GM19238 (cell line): ENCODE data around the gene FUT7.

Experiments used
- DNase-seq: peaks from one replicate; pipeline ENCODE4 v3.0.0; 2011; ENCODE audit warnings: low spot score; ENCODE audit not compliant: insufficient read length

FUT7 gene, protein sequence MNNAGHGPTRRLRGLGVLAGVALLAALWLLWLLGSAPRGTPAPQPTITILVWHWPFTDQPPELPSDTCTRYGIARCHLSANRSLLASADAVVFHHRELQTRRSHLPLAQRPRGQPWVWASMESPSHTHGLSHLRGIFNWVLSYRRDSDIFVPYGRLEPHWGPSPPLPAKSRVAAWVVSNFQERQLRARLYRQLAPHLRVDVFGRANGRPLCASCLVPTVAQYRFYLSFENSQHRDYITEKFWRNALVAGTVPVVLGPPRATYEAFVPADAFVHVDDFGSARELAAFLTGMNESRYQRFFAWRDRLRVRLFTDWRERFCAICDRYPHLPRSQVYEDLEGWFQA

DNA sequence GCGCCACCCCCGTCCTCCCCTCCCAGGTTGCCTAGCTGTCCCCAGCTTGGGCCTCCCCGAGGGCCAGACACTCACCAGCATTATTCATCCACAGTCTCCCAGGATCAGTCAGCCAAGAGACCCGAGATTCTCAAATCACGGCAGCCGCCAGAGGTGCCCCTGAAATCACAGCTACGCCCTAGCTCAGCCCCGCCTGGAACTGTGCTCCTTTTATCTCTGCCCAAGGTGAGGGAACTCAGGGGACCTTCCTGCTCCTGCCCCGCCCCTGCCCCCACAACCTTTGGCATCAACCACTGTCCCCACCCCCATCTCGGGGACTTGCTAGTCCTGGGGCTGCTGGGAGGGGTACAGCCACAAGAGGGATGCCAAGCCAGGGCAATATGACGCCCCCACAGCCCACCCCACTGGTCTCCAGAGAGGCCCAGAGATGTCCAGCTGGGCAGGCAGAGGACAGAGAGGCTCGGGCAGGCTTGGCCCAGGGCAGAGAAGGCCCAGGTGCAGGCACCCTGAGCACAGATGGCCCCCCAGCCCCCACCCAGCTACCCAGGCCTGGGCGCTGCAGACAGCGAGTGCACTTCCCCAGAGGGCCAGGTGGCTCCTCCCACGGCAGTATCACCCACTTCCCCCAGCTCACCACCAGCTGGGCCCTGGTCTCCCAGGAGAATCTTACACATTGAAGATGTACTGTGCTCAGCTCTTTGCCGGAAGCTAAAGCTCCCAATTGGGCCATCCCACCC, at the start of gene FUT7:
Gene FUT7 (minus strand): TSS at position 185 of the 737 bp plus-strand sequence. CDS start 97 bp downstream, at position 88.
- DNase-seq: no peak

DNA sequence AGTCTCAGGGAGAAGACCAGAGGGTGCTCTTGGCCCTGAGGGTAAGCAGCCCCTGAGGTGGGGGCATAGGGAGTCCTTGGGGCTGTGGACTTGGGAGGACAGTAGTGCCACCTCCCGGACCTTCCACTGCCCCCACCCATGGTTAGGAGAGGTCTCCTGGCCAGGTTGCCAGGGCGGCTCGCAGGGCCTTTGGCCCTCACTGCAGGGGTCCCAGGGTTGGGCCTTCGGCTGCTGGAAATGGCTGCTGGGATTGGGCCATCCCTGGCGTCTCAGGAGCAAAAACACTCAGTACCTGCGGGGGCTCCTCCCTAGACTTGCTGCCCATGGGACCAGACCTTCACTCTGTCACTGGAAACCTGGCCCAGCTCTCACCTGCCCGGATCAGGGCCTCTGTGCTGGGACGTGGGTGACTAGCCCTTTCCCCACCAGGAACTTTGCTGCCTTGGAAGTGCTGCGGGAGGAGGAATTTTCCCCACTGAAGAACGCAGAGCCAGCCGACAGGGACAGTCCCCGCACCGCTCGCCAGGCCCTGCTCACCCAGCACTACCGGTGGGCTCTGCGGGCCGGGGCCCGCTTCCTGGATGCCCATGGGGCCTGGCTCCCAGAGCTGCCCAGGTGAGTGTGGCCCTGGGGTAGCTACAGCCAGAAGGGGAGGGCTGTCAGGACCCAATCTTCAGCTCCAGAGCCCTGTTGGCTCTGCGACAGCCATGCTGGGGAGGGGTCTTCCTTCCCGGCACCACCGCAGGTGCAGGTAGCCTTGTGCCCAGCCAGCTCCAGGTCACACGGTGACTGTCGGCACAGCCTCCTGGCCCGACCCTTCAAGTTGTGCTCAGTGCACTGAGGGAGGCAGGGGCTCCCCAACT, 48.6 kb upstream of the FUT7 start:
- no peak for DNase-seq

DNA sequence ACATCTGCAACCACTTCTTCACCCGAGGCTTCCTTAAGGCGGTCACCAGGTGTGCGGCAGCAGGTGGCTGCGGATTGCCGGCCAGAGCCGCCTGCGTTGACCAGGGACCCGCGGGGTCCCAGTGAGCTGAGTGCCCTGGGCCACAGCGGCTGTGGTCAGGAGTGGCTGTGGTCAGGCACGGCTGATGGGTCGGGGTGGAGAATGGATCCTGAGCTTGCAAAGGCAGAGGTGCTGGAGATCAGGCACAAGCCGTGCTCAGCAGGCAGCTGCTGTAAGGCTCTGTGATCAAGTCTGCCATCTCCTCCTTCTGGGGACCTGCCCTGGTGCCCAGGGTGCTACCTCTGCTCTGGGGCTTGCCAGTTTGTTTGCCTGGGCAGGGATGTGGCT, 47.5 kb upstream of the FUT7 start:
- DNase-seq: no peak

DNA sequence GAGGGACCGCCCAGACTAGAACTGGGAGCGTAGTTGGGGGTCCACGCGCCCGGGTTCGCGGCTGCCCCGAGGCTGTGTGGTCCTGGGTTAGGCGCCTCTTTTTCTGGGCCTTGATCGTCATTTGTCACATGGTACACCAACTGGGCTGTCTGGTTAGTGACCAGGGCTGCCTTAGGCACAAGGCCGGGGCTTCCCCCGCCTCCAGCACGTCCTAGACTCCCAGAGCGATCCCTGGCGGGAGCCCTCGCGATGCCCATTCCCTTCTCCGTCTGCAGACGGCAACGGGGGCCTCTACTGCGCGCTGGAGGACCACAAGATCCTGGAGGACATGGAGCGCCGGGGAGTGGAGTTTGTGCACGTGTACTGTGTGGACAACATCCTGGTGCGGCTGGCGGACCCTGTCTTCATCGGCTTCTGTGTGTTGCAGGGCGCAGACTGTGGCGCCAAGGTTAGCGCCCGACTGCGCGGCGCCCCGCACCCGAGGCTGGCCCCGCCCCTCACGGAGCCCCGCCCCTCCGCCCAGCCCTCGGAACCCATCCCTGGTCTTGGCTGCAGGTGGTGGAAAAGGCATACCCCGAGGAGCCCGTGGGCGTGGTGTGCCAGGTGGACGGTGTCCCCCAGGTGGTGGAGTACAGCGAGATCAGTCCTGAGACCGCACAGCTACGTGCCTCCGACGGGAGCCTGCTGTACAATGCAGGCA, 47.0 kb upstream of the FUT7 start:
- no peak for DNase-seq

DNA sequence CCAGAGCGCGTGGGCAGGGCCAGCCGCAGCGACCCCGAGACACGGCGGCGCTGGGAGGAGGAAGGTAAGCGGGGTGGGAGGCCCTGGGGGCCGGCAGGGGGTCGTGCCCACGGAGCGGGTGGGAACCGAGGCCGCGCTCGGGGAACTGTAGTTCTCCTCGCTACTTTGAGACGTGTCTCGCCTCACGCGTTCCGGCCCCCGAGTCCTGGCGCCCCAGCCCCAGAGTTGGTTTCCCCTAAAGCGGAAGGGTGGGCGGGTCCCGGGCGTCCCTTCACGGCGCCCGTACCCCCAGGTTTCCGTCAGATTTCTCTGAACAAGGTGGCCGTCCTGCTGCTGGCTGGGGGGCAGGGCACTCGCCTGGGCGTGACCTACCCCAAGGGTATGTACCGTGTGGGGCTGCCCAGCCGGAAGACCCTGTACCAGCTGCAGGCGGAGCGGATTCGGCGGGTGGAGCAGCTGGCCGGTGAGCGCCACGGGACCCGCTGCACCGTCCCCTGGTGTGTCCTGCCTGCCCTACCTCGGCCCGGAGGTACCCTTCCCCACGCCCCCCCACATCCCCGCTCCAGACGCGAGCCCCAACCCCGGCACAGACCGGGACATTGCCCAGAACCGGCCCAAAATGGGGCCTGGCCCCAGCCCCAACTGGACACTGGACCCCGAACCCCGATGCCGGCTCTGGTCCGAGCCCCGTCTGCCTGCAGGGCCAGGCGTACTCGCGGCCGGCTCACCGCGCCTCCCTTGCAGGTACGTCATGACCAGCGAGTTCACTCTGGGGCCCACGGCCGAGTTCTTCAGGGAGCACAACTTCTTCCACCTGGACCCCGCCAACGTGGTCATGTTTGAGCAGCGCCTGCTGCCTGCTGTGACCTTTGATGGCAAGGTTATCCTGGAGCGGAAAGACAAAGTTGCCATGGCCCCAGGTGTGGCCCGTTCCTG, 46.1 kb upstream of the FUT7 start:
- DNase-seq: no peak

DNA sequence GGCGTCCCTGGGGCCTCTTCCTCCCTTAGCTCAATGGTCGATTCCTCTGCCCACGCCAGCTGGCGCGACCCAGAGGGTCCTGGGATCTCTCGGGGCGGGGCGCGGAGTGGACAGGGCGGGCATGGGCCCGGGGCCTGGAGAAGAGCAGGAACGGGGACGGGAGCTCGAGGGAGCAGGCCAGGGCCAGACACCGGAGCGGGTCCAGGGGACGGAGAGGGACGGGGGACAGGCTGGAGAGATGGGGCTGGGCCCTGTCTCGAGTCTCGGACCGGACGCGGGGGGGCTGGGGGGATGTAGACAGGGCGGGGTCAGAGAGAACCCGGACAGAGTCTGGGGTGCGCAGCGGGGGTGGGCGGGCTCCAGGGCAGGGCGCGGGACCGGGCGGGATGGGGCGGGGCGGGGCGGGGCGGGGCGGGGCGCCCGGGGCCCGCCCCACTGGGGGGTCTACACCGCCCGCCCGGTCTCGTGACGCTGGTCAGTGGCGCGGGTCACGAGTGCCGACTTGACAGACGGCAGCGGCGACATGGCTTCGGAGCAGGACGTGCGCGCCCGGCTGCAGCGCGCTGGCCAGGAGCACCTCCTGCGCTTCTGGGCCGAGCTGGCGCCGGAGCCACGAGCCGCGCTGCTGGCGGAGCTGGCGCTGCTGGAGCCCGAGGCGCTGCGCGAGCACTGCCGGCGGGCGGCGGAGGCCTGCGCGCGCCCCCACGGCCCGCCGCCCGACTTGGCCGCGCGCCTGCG, 45.3 kb upstream of the FUT7 start, which contains the start of gene UAP1L1:
Gene UAP1L1 (plus strand): TSS at position 508 of the 738 bp plus-strand sequence. CDS start 16 bp downstream, at position 524.
- peak; percentile 60 for DNase-seq

DNA sequence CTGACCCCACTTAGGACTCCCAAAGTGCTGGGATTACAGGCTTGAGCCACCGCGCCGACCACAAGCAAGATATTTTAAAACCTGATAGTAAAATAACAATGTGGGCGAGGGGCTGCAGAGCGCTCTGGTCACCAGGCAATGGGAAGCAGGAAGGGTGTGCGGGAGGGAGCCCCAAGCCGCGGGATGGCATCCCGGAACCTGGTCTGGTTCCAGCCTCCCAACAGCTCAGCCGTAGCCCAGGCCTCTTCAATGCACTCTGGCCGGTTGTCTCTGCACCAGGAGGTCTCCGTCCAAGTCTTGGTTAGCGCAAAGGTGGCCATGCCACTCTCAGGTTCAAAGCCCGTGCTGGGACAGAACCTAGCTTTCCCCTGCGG, 44.7 kb upstream of the FUT7 start:
- no peak for DNase-seq

DNA sequence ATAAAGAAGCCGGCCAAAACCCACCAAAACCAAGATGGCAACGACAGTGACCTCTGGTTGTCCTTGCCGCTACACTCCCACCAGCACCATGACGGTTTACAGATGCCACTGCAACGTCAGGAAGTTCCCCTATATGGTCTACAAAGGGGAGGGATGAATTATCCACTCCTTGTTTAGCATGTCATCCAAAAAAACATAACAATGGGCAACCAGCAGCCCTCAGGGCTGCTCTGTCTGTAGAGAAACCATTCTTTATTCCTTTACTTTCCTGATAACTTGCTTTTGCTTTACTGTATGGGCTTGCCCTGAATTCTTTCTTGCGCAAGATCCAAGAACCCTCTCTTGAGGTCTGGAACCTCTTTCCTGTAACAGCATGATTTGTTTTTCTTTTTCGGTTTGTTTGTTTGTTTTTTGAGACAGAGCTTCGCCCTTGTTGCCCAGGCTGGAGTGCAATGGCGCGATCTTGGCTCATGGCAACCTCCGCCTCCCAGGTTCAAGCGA, 43.4 kb upstream of the FUT7 start:
- DNase-seq: no peak

DNA sequence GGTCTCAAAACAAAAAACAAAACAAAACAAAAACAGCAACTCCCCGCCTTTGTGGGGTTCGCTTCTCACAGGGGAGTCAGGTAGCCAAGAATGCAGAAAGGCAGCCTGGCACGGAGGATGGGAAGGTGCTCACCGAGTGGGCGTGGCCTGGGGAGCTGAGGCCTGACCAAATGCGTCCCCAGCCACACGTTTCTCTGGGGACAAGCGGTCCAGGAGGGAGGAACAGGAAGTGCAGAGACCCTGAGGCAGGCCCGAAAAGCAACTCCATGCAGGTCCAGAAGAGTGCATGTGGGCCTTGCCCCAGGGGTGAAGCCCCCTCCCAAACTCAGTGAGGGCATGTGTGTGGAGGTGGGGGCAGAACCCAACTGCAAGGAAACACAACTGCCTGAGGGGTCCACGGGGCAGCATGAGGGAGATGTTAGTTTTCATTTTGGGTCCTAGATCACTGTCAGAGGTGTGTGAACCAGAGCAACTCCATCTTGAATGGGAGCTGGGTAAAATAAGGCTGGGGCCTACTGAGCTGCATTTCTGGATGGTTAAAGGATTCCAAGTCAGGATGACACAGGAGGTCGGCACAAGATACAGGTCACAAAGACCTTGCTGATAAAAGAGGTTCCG, 42.9 kb upstream of the FUT7 start:
- DNase-seq: no peak

DNA sequence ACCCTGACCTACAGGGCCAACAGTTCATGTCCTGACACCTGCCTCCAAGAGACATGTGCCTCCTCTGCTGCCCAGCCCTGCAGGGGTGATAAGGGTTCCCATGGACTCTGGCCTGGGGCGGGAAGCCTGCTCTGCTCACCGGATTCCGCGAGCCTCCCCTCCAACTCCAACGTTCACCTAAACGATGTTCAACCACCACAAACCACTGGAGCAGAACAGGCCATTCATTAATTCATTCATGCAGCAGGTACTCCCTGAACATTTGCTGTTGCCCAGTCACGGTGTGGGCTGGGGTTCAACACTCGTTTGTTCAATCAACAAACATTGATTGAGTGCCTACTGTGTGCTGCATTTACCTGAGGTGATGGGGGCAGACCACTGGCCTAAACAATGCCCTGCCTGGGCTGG, 42.1 kb upstream of the FUT7 start:
- DNase-seq: no peak

DNA sequence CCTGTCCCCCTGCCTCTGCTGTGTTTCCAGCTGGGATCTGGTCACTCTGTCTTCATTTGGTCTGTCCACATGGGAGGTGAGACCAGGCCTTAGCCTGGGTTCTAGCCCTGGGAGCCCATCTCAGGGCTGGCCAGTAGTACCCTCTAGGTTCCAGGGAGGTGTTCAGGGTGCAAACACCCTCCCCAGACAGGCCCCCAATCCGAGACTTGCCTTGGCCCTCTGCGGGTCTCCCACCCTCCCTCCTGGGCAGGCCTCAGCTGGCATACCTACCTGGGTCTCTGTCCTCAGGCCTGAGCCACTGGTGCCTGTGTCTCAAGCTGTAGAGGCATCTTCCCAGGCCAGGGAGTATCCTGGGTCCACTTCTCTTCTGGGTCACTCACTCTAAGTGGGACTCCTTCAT, 39.4 kb upstream of the FUT7 start:
- no peak for DNase-seq

DNA sequence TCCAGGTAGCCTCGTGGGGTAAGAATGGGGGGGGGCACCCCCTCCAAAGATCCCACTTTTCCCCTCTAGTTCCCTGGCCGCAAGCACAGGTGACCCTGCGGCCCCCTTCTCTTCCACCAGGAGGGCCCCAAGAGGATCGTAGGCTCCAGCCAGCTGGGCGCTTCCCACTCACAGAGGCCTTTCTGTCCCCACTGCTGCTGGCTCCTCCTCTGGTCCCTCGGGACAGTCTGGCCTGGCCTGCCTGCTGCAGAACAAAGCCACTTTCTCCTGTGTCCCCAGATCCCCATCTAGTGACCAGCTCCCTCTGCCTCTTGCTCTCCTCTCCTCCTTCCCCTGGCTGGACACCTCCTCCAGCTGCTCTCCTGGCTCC, 39.0 kb upstream of the FUT7 start:
- no peak for DNase-seq

DNA sequence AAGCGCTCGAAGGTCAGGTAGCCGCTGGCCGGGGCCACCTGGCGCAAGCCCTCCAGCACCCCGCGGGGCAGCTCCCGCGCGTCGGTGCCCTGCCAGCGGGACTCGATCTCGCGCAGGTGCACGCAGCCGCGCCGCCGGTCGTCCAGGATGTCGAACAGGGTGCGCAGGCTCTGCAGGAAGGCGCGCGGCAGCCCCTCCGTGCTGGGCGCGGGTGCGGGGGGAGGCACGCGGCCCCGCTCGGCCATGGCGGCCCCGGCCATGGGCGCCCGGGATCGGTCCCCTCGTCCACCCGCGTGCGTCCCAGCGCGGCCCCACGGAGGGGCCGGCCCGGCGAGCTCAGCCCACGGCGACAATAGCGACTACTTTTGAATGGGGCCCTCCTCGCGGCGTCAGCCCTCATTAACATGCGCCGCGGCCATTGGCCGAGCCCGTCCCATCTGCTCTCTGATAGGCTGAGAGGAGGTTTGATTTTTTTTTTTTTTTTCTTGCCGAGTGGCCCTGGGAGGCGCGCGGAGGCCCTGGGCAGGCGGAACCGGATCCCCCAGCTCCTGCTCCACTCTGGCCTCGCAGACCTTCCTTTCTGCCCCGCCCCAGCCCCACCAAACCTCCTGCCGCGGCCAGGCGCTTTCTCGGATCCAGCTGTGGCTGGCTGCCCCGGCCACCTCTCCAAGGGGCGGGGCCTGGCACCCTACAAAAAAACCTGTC, 38.5 kb upstream of the FUT7 start, which contains the start of gene SAPCD2:
Gene SAPCD2 (minus strand): TSS at position 357 of the 705 bp plus-strand sequence. CDS start 97 bp downstream, at position 260.
- peak; percentile 94 for DNase-seq

DNA sequence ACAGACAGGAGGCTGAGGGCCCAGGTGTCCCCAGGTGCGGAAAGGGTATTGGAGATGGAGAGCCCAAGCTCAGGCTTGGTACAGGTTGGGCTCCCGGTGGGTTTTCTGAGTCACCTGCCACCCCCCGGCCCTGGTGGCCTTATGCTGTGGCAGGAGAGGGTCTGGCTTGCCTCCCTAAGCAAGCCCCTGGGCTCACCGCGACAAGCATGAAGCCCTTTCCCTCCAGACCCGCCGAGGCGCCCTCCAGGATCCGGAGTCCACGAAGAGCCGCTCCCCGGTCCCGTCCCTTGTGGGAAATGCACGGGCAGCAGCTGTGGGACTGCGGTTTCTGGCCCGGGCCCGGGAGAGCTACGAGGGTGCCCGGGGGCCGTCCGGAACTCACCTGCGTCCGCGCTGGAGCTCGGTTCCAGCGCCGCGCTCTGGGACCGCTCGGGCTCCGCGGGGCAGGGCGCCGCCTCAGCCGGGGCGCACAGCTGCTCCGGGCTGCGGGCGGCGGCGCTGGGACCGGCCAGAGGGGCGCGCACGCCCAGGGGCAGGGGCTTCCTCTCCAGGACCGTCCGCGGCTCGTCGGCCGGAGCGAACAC, 37.7 kb upstream of the FUT7 start:
- no peak for DNase-seq

DNA sequence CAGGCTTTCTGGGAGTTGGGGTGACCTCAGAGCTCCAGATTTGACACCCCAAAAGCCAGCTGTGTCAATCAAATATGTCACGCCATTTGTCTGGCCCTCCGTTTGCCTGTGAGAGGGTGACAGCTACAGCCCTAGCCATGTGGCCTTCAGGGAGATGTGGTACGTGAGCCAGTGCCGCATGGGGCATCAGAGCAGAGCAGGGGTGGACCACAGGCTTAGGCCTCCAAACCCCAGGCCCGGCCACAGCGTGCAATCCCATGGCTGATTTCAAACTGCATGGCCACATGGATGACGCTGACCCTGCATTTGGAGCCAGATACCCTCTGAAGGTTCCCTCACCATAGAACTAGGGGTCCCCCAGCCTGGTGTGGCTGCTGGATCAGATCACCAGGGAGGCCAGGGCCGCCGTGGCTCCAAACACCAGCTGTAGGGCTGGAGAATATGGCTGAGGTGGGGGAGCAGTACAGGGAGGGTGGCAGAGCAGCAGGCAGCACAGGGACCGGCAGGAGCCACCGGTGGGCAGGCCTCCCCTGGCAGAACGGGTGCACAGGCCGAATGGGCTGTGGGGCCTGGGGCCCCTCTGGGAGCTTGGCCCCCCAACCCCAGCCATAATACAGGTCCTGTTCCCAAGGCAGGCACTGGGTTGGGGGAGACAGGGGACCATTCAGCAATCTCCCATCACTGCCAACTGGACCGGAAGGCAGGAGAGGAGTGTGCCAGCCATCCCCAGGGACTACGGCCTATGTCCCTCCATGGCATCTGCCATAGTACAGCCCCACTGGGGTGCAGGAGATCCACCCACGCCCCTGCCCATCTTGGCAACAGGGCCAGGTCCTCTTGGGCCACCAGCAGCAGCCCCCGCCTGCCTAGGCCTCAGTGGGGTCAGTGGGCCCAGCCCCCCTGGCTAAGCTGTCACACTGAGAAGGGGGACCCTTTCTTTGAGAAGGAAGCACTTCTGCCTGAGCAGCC, 36.9 kb upstream of the FUT7 start:
- DNase-seq: no peak

DNA sequence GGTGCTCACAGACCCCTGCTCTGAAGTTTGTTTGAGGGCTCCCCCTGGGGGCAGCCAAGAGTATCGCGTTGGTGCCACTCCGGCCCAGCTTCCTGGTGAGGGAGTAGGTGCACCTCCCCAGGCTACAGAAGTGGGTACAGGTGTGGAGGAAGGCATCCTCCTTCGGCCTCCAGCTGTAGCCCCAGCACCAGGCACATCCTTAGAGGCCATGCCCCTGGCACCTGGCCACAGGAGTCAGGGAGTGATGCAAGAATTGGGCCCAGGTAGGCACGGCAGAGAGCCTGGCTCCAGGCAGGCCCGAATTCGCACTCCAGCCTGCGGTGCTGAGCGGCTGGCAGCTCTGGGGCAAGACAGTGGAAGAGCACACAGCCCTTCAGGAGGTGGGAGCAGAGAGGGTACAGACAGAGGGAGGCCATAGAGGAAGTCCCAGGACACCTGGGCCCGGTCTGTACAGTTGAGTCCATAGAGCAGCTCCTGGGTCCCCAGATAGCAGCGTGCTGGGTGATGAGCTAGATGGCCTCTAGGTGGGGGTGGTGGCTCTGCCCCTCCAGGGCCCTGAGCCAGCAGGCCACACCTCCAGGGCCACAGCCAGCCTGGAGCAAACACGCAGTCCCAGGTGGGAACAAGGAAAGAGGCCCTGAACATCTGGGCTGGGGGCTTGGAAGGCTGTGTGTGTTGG, 36.1 kb upstream of the FUT7 start:
- peak; percentile 91 for DNase-seq
